SK-N-MC (cell line): ENCODE measurements around the gene PRCP.

Source experiments
- EZH2 ChIP-seq: fragments of 200-600 bp; sonication (generic); IDR thresholded peaks from one replicate; pipeline ENCODE4 v1.6.1; 2017; ENCODE audit warnings: antibody characterized with exemption
- FOXP2 ChIP-seq: optimal IDR thresholded peaks from 2 replicates; pipeline ENCODE3; 2011; ENCODE audit warnings: mild to moderate bottlenecking, moderate library complexity; ENCODE audit not compliant: insufficient read depth; ENCODE audit errors: extremely low read length, control extremely low read depth
- POLR2AphosphoS5 ChIP-seq: IDR thresholded peaks from 2 replicates; pipeline ENCODE4 v1.6.1; 2012; ENCODE audit warnings: mild to moderate bottlenecking, low read depth, low read length, borderline replicate concordance

DNA sequence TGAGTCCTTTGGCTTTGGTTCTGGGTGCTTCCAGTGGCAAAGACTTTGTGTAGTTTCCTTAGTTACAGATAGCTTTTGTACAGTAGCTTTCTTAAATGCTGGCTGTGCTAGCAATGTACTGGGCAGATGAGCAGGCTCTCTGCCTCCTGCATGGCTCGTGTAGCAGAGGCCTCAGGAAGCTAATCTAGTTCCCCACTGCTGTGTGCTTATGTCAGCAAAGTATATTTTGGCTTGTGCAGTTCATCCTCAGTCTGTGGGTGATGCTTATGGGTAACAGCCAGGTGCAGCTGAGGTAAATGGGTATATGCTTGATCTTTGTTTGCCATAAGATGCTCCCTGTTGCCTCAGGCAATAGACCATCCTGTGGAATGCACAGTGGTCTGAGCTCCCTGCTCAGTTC, 97.5 kb downstream of the PRCP start:
- no peak for TF ChIP-seq EZH2
- TF ChIP-seq POLR2AphosphoS5, result no peak
- TF ChIP-seq FOXP2, result no peak
